PFSK-1 (cell line): ENCODE results near the gene MGLL.

ENCODE experiments used
- POLR2AphosphoS5 ChIP-seq: IDR thresholded peaks from 2 replicates; pipeline ENCODE4 v1.6.1; 2012; ENCODE audit warnings: low read depth, mild to moderate bottlenecking, control low read depth, low read length, moderate library complexity
- SIN3A ChIP-seq: IDR thresholded peaks from 2 replicates; pipeline ENCODE4 v1.6.1; 2012; ENCODE audit warnings: mild to moderate bottlenecking, low read length, moderate library complexity, borderline replicate concordance; ENCODE audit not compliant: insufficient read depth

DNA sequence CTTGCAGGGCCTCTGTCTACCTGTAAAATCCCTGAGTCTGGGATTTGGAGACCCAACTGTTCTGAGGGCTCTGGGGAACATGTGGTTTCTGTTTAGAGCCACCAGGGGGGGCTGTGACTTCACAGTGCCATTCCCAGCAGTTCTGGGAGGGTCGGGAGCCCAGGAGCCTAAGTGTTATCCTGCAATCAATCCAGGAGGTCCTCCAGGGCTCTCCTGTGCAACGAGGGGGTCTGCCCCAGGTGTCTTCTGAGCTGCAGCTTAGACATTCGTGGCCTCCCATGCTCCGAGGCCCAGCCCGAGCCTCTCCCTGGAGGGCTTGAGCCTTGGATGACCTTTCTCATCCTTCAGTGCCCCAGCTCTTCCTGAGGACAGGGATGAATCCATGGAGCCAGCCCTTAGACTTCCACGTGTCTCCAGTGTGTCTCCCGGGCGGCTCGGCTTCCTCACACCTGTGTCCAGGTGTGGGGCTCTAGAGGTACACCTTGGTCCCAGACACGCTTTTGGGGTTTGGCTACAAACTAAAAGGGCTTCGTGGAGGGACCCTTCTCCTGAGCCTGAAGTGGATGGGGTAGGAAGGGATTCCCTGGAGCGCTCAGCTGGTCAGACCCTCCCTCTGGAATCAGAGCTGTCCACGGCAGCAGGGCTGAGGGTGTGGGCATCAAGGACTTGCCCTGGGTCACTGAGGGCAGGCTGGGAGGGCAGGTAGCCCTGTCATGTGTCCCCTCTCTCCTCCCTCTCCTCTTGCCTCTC, 169.9 kb downstream of the MGLL start:
- TF ChIP-seq POLR2AphosphoS5 (no peak), SIN3A (no peak)
